ENCODE measurements around the gene SELL.

The SELL gene

GRCh38 chr1:169711469-169712308 is at the start of gene SELL:
Gene SELL, minus strand, starts transcription at chr1:169711620. Its CDS starts 122 bp downstream, at chr1:169711498.
- H3K4me1 ChIP-seq (ENCODE audit: control insufficient read depth, insufficient read depth, low read length), result peaks cover 6% of the 10 kb centered on the region
- H3K9ac ChIP-seq (ENCODE audit: low read length), result peak within 1 kb of the TSS; percentile 66
- H3K9me3 ChIP-seq (ENCODE audit: control insufficient read depth, low read length), result no peaks in the 10 kb centered on the region
- H3K36me3 ChIP-seq (ENCODE audit: control insufficient read depth, insufficient read depth, low read length, severe bottlenecking), result no peaks in the 10 kb centered on the region
- no peaks in the 10 kb centered on the region for H3K27me3 ChIP-seq (replicated peaks; ENCODE audit: control insufficient read depth, insufficient read depth, low read length)
- peak within 1 kb of the TSS; percentile 78 for H3K4me3 ChIP-seq (ENCODE audit: low read length)
- DNase-seq (ENCODE audit: low read depth), result peak; percentile 74

DNA sequence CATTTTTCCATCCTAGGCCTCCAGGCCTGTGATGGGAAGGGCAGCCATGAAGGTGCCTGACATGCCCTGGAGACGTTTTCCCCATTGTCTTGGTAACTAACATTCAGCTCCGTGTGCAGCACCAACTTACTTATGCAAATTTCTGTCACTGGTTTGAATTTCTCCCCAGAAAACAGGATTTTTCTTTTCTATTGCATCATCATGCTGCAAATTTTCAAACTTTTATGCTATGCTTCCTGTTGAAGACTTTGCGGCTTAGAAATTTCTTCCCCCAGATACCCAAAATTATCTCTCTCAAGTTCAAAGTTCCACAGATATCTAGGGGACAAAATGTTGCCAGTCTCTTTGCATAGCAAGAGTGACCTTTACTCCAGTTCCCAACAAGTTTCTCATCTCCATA is 47.6 kb upstream of the SELL start:
- peaks cover 10% of the 10 kb centered on the region for H3K27me3 ChIP-seq (replicated peaks; ENCODE audit: control insufficient read depth, insufficient read depth, low read length)
- H3K4me1 ChIP-seq (ENCODE audit: control insufficient read depth, insufficient read depth, low read length), result no peaks in the 10 kb centered on the region
- peaks cover 7% of the 10 kb centered on the region for H3K9me3 ChIP-seq (ENCODE audit: control insufficient read depth, low read length)
- DNase-seq (ENCODE audit: low read depth), result no peak
- H3K9ac ChIP-seq (ENCODE audit: low read length), result no peak overlapping the region
- H3K36me3 ChIP-seq (ENCODE audit: control insufficient read depth, insufficient read depth, low read length, severe bottlenecking), result no peaks in the 10 kb centered on the region
- H3K4me3 ChIP-seq (ENCODE audit: low read length), result no peak overlapping the region

DNA sequence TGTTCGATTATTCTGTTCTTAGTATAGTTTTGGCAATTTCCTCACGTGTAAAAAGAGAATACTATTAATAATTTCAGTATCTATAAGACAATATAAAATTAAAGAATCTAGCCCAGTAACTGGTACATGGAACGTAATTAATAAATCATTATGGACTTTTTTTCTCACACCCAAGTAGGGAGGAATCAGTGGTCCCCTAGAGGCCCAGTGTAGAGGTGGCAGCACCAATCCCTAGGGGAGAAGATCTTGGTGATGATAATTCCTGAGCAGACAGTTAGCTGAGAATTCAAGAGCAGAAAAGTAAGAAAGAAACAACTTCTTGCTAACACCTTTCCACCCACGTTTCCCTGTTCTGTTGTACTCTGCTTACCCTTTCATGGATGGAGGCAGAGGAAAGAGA is 42.1 kb upstream of the SELL start:
- no peaks in the 10 kb centered on the region for H3K4me1 ChIP-seq (ENCODE audit: control insufficient read depth, insufficient read depth, low read length)
- H3K27me3 ChIP-seq (replicated peaks; ENCODE audit: control insufficient read depth, insufficient read depth, low read length), result peaks cover 16% of the 10 kb centered on the region
- H3K9me3 ChIP-seq (ENCODE audit: control insufficient read depth, low read length), result no peaks in the 10 kb centered on the region
- no peak for DNase-seq (ENCODE audit: low read depth)
- no peak overlapping the region for H3K9ac ChIP-seq (ENCODE audit: low read length)
- H3K36me3 ChIP-seq (ENCODE audit: control insufficient read depth, insufficient read depth, low read length, severe bottlenecking), result no peaks in the 10 kb centered on the region
- H3K4me3 ChIP-seq (ENCODE audit: low read length), result no peak overlapping the region

- DNase-seq (ENCODE audit: low read depth), result no peak
- Histone ChIP-seq H3K9me3 (ENCODE audit: control insufficient read depth, low read length) (no peaks in the 10 kb centered on the region), H3K27me3 (replicated peaks; ENCODE audit: control insufficient read depth, insufficient read depth, low read length) (peaks cover 16% of the 10 kb centered on the region), H3K9ac (ENCODE audit: low read length) (no peak overlapping the region), H3K4me1 (ENCODE audit: control insufficient read depth, insufficient read depth, low read length) (peaks cover 15% of the 10 kb centered on the region), H3K4me3 (ENCODE audit: low read length) (no peak overlapping the region), H3K36me3 (ENCODE audit: control insufficient read depth, insufficient read depth, low read length, severe bottlenecking) (no peaks in the 10 kb centered on the region)
Measured at GRCh38 chr1:169750041-169750440, 38.6 kb upstream of the SELL start.

DNA sequence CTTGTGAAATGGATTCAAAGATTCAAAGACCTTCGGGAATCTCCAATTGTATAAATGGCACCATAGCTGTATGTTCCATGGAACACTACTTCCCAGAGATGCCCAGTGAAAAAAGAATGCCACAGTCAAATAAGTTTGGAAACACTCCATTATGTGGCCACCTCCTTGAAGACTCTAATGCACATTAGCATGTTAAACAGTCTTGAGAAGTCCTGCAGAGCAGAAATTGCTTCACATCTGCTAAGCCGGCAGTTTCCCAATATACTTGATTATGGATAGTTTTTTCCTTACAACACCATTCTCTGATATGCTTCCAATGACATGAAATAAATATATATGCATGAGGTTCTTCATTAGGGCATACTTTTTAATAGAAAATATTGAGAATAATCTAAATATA is 35.1 kb upstream of the SELL start:
- H3K27me3 ChIP-seq (replicated peaks; ENCODE audit: control insufficient read depth, insufficient read depth, low read length), result no peaks in the 10 kb centered on the region
- DNase-seq (ENCODE audit: low read depth), result no peak
- H3K4me3 ChIP-seq (ENCODE audit: low read length), result no peak overlapping the region
- H3K4me1 ChIP-seq (ENCODE audit: control insufficient read depth, insufficient read depth, low read length), result peaks cover 24% of the 10 kb centered on the region
- no peak overlapping the region for H3K9ac ChIP-seq (ENCODE audit: low read length)
- H3K9me3 ChIP-seq (ENCODE audit: control insufficient read depth, low read length), result peaks cover 3% of the 10 kb centered on the region
- no peaks in the 10 kb centered on the region for H3K36me3 ChIP-seq (ENCODE audit: control insufficient read depth, insufficient read depth, low read length, severe bottlenecking)

DNA sequence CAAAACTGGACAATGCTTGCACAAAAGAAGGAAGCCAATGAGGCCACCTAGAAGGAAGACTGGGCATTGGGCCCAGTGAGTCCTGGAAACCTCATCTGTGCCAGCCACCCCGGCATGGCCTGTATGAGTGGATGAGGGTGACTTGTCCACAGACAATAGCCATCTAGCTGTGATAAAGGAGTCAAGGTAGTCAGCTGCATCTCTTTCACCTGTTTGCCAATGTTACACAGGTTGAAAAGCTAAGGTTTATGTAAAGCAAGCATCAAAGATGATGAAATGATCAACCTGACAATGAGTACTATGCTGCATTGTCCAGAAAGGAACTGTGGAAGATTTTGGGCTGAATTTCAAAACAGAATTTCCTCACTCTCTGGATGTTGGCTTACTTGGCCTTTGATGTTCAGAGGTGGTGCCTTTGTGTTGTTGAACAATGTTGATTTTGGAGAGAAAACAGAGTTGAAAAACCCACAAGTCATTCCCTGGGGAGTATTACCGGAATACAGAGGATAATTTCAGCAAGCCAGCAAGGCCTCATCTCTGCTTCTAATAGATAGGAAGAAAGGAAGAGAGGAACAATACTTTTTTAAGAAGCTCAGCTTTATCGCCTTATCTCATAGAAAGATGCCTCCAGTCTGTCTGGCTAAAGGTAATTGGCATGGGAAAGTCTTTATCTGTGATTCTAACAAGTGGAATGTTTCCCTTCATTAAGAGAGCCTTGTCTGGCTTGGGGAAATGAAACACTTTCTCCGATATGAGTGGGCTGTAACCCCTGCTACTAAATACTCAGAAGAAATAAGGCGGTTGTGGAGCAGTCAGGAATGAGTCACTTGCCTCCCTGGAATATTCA is 33.8 kb upstream of the SELL start:
- H3K4me1 ChIP-seq (ENCODE audit: control insufficient read depth, insufficient read depth, low read length), result peaks cover 26% of the 10 kb centered on the region
- no peaks in the 10 kb centered on the region for H3K36me3 ChIP-seq (ENCODE audit: control insufficient read depth, insufficient read depth, low read length, severe bottlenecking)

GRCh38 chr1:169741666-169742394 is 30.4 kb upstream of the SELL start:
- peaks cover 9% of the 10 kb centered on the region for H3K27me3 ChIP-seq (replicated peaks; ENCODE audit: control insufficient read depth, insufficient read depth, low read length)
- DNase-seq (ENCODE audit: low read depth), result peak; percentile 77
- peaks cover 26% of the 10 kb centered on the region for H3K4me1 ChIP-seq (ENCODE audit: control insufficient read depth, insufficient read depth, low read length)
- H3K9ac ChIP-seq (ENCODE audit: low read length), result no peak overlapping the region
- no peak overlapping the region for H3K4me3 ChIP-seq (ENCODE audit: low read length)
- H3K9me3 ChIP-seq (ENCODE audit: control insufficient read depth, low read length), result peaks cover 3% of the 10 kb centered on the region
- H3K36me3 ChIP-seq (ENCODE audit: control insufficient read depth, insufficient read depth, low read length, severe bottlenecking), result no peaks in the 10 kb centered on the region

More for the DNA sequence above, 33.8 kb upstream of the SELL start:
- Histone ChIP-seq H3K9me3 (ENCODE audit: control insufficient read depth, low read length) (peaks cover 3% of the 10 kb centered on the region), H3K27me3 (replicated peaks; ENCODE audit: control insufficient read depth, insufficient read depth, low read length) (no peaks in the 10 kb centered on the region), H3K9ac (ENCODE audit: low read length) (no peak overlapping the region), H3K4me3 (ENCODE audit: low read length) (peak overlapping the region; percentile 24)
- DNase-seq (ENCODE audit: low read depth), result no peak

DNA sequence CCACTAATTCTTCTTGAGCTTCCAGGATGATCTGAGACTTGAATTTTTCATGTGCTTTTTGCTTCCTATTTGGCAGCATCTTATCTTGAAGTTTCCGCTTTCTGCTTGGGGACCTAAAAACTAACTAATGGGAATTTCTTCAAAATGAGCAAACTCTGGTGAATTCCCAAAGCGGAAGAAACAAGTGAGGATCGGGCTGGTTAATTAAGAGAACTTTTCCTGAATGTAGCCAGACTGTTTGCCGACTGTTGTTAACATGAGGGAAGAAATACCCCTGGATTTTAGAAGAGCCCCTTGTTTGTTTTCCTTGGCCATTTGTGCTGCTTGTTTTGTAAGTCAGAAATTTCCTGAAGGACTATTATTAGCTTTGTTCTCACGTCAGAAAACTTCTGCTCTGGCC is 28.6 kb upstream of the SELL start:
- Histone ChIP-seq H3K36me3 (ENCODE audit: control insufficient read depth, insufficient read depth, low read length, severe bottlenecking) (no peaks in the 10 kb centered on the region), H3K4me1 (ENCODE audit: control insufficient read depth, insufficient read depth, low read length) (peaks cover 11% of the 10 kb centered on the region), H3K4me3 (ENCODE audit: low read length) (no peak overlapping the region), H3K9me3 (ENCODE audit: control insufficient read depth, low read length) (peaks cover 3% of the 10 kb centered on the region), H3K9ac (ENCODE audit: low read length) (no peak overlapping the region), H3K27me3 (replicated peaks; ENCODE audit: control insufficient read depth, insufficient read depth, low read length) (peaks cover 9% of the 10 kb centered on the region)
- DNase-seq (ENCODE audit: low read depth), result peak; percentile 14

- no peaks in the 10 kb centered on the region for H3K36me3 ChIP-seq (ENCODE audit: control insufficient read depth, insufficient read depth, low read length, severe bottlenecking)
- H3K4me3 ChIP-seq (ENCODE audit: low read length), result no peak within 1 kb of the TSS
- no peak for DNase-seq (ENCODE audit: low read depth)
- H3K9ac ChIP-seq (ENCODE audit: low read length), result no peak within 1 kb of the TSS
- H3K9me3 ChIP-seq (ENCODE audit: control insufficient read depth, low read length), result no peaks in the 10 kb centered on the region
- H3K4me1 ChIP-seq (ENCODE audit: control insufficient read depth, insufficient read depth, low read length), result no peaks in the 10 kb centered on the region
- H3K27me3 ChIP-seq (replicated peaks; ENCODE audit: control insufficient read depth, insufficient read depth, low read length), result peaks cover 44% of the 10 kb centered on the region
Measured at GRCh38 chr1:169733924-169734323, 22.5 kb upstream of the SELL start, which contains the start of gene SELE. Gene SELE, minus strand, starts transcription at chr1:169734079. Its CDS starts 467 bp downstream, at chr1:169733612.

DNA sequence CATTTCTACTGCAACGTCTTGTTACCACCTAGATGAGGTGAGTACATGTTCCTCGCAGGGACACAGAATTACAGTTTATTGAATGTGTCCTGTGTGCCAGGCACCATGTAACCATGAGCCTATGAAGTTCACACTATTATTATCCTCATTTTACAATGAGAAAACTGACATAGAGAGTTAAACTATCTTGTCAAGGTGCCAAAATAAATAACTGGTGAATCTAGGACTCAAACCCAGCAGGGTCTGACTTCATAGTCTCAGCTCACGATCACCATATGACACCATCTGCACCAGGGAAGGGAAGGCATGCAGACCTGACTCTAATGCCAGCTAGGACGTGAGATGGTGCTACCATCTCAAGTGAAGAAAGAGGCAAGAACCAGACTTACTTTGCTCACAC is 20.0 kb upstream of the SELL start:
- Histone ChIP-seq H3K27me3 (replicated peaks; ENCODE audit: control insufficient read depth, insufficient read depth, low read length) (peaks cover 60% of the 10 kb centered on the region), H3K9ac (ENCODE audit: low read length) (no peak overlapping the region), H3K9me3 (ENCODE audit: control insufficient read depth, low read length) (no peaks in the 10 kb centered on the region), H3K4me1 (ENCODE audit: control insufficient read depth, insufficient read depth, low read length) (no peaks in the 10 kb centered on the region), H3K36me3 (ENCODE audit: control insufficient read depth, insufficient read depth, low read length, severe bottlenecking) (no peaks in the 10 kb centered on the region), H3K4me3 (ENCODE audit: low read length) (no peak overlapping the region)
- no peak for DNase-seq (ENCODE audit: low read depth)

GRCh38 chr1:169729991-169730390 is 18.6 kb upstream of the SELL start:
- no peaks in the 10 kb centered on the region for H3K36me3 ChIP-seq (ENCODE audit: control insufficient read depth, insufficient read depth, low read length, severe bottlenecking)
- no peaks in the 10 kb centered on the region for H3K9me3 ChIP-seq (ENCODE audit: control insufficient read depth, low read length)
- no peak overlapping the region for H3K4me3 ChIP-seq (ENCODE audit: low read length)
- peaks cover 63% of the 10 kb centered on the region for H3K27me3 ChIP-seq (replicated peaks; ENCODE audit: control insufficient read depth, insufficient read depth, low read length)
- DNase-seq (ENCODE audit: low read depth), result no peak
- H3K4me1 ChIP-seq (ENCODE audit: control insufficient read depth, insufficient read depth, low read length), result no peaks in the 10 kb centered on the region
- H3K9ac ChIP-seq (ENCODE audit: low read length), result no peak overlapping the region
